ENCODE measurements around the gene LRIG1. TPM values are rescaled to one million over a fixed set of nuclear protein-coding genes. Genes with fewer than 3 reads are reported as not detected.

The LRIG1 gene
- total and polyA plus RNA-seq, 10 of the 15 experiments (the other 5 are each of a cell fraction or from before 2014, with no cell fraction given): 0.84 to 16.4 (median 8.1) TPM

DNA sequence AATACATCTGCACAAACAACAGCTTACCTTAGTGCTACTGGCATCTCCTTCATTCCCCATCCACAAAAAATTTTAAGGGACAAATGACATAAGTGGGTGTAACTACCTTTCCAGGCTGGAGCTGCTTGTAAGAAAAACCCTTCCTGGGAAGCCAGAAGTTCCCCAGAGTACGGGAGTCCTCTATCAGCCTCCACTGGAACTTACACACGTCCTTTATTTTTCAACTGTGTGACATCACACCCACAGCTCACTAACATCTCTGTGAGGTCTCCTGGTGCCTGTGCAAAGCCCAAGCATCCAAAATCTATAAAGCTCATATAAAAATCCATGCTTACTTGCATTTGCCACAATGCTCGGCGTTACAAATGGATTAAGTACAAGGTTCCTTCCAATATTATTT, 27.6 kb downstream of the LRIG1 start:
- H3K36me3 ChIP-seq (ENCODE audit: control insufficient read depth in 2 of 2, insufficient read depth in 2 of 2, low read length in 1 of 2): no peaks in the 10 kb centered on the region
- H3K27ac ChIP-seq (ENCODE audit: control insufficient read depth, insufficient read depth): peak overlapping the region; percentile 73
- POLR2A ChIA-PET: interaction anchor here (0.7 kb wide), 1 partner anchor 170 kb away, joined by 3 read pairs; no protein-coding TSS in a partner anchor
- in situ Hi-C loops (cut with MboI) (no loop called here), intact Hi-C loops (cut with micrococcal nuclease; ENCODE audit: unreplicated experiment) (loop anchor here (5.0 to 10.0 kb wide), 2 partner anchors 186 to 532 kb away; no protein-coding TSS in a partner anchor)
- BruUV-seq (replicated peaks): no TSS peak
- peak overlapping the region; percentile 97 for H3K4me2 ChIP-seq (ENCODE audit: control insufficient read depth, insufficient read depth)
- TF ChIP-seq MYB (IDR thresholded peaks at IDR 0.05; ENCODE audit: borderline replicate concordance, low read depth, low read length) (no peak), KDM1A (IDR thresholded peaks at IDR 0.05; ENCODE audit: borderline replicate concordance) (no peak)
- TF ChIP-seq, protein P1, sequence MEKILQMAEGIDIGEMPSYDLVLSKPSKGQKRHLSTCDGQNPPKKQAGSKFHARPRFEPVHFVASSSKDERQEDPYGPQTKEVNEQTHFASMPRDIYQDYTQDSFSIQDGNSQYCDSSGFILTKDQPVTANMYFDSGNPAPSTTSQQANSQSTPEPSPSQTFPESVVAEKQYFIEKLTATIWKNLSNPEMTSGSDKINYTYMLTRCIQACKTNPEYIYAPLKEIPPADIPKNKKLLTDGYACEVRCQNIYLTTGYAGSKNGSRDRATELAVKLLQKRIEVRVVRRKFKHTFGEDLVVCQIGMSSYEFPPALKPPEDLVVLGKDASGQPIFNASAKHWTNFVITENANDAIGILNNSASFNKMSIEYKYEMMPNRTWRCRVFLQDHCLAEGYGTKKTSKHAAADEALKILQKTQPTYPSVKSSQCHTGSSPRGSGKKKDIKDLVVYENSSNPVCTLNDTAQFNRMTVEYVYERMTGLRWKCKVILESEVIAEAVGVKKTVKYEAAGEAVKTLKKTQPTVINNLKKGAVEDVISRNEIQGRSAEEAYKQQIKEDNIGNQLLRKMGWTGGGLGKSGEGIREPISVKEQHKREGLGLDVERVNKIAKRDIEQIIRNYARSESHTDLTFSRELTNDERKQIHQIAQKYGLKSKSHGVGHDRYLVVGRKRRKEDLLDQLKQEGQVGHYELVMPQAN (conservative IDR thresholded peaks at IDR 0.05): 0 out of 2 replicates have a peak, but pooled peaks have one; percentile 31
- TF ChIP-seq, protein P2, sequence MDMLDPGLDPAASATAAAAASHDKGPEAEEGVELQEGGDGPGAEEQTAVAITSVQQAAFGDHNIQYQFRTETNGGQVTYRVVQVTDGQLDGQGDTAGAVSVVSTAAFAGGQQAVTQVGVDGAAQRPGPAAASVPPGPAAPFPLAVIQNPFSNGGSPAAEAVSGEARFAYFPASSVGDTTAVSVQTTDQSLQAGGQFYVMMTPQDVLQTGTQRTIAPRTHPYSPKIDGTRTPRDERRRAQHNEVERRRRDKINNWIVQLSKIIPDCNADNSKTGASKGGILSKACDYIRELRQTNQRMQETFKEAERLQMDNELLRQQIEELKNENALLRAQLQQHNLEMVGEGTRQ (IDR thresholded peaks at IDR 0.05; ENCODE audit: borderline replicate concordance, low read depth, low read length): no peak
- H3K27me3 ChIP-seq (replicated peaks in 1 of 2; ENCODE audit: control insufficient read depth in 2 of 2, insufficient read depth in 2 of 2, low read length in 1 of 2): no peaks in the 10 kb centered on the region
- no peak for DNase-seq (ENCODE audit: low read depth, low spot score)
- H3K4me1 ChIP-seq (ENCODE audit: control insufficient read depth, insufficient read depth, low read length): peaks cover 36% of the 10 kb centered on the region
- 30% methylated on average over 4 of the region's 4 CpGs for WGBS (ENCODE audit: insufficient coverage, insufficient replicate concordance, low lambda C conversion rate, missing lambda C conversion rate)
- RAD21 ChIA-PET (ENCODE audit: unreplicated experiment): interaction anchor here (0.8 to 2.8 kb wide), 4 partner anchors 10 to 33 kb away, joined by 3 to 15 read pairs (median 8); no protein-coding TSS in a partner anchor
- CTCF ChIA-PET: interaction anchor here (1.0 to 1.3 kb wide), 3 partner anchors 10 to 219 kb away, joined by 3 to 5 read pairs (median 3); no protein-coding TSS in a partner anchor
- SMC1A ChIA-PET (ENCODE audit: uncharacterized antibody, unreplicated experiment): interaction anchor here (1.0 to 1.9 kb wide), 7 partner anchors 10 to 99 kb away, joined by 3 to 12 read pairs (median 6); no protein-coding TSS in a partner anchor
- no peak for ATAC-seq
- peak overlapping the region; percentile 18 for H2AFZ ChIP-seq (ENCODE audit: control insufficient read depth, low read depth, low read length)
- FAIRE-seq: no peak
- H3K9me3 ChIP-seq (replicated peaks; ENCODE audit: control insufficient read depth, insufficient read depth, low read length): no peaks in the 10 kb centered on the region; the same call in 2 of the 3 replicates
- H4K20me1 ChIP-seq (ENCODE audit: control insufficient read depth, insufficient read depth): no peaks in the 10 kb centered on the region
- peak overlapping the region; percentile 44; the same call in 1 of the 2 replicates for H3K9ac ChIP-seq (ENCODE audit: control insufficient read depth, insufficient read depth, low read length)
- peak overlapping the region; percentile 9; the same call in 1 of the 2 replicates for H3K4me3 ChIP-seq
- peaks cover 11% of the 10 kb centered on the region for H3K79me2 ChIP-seq (ENCODE audit: control insufficient read depth, insufficient read depth, low read length)
